Colonic mucosa (tissue), 4 donors: ENCODE measurements around the gene SECISBP2L. TPM values are rescaled to one million over a fixed set of nuclear protein-coding genes. Genes with fewer than 3 reads are reported as not detected.

Experiments
- DNase-seq: peaks from one replicate; pipeline ENCODE4 v3.0.0-alpha.2; 2020
- H3K27ac ChIP-seq: fragments of 200-600 bp; one replicate; pipeline ENCODE4 v1.8.0; 2021
- H3K27me3 ChIP-seq: fragments of 200-600 bp; one replicate; pipeline ENCODE4 v1.8.0; 2021
- H3K36me3 ChIP-seq: fragments of 200-600 bp; one replicate; pipeline ENCODE4 v1.8.0; 2021
- H3K4me1 ChIP-seq: fragments of 200-600 bp; one replicate; pipeline ENCODE4 v1.8.0; 2021; ENCODE audit warnings: mild to moderate bottlenecking
- H3K4me3 ChIP-seq: fragments of 200-600 bp; one replicate; pipeline ENCODE4 v1.8.0; 2021
- H3K9ac ChIP-seq, 2 donors: one replicate each; pipeline ENCODE4 v1.7.0; 2013; ENCODE audit warnings: control low read depth in 2 of 2, low read depth in 2 of 2, low read length in 2 of 2
- H3K9me3 ChIP-seq: fragments of 200-600 bp; one replicate; pipeline ENCODE4 v1.8.0; 2021
- intact Hi-C: fragments of 100-400 bp; cut with DNase I; formaldehyde crosslinking; loops from one replicate; pipeline ENCODE4 v1.14.1; 2022
- total RNA-seq, 2 donors: library from RNA; stranded (reverse); fragmentation: NEBNext Ultra II Directional in 1 of 2; extraction: Animal tissue kit (Norgen Biotek cat#: 25700) in 1 of 2; gene quantifications; one replicate each; pipeline ENCODE4 v1.2.1, GENCODE V29; 2021
- TF ChIP-seq, protein P1 (sequence below): fragments of 200-600 bp; IDR thresholded peaks from one replicate; pipeline ENCODE4 v1.8.0; 2022; ENCODE audit warnings: antibody characterized with exemption, mild to moderate bottlenecking
- donor health status: healthy.
- donor health status: DM: no; HTN: no; CAD: no.
- donor health status: DM: no; HTN: no; CAD: no.

SECISBP2L gene
- total RNA-seq, 2 donors from 2014 or later: 26.9 to 45.2 TPM

DNA sequence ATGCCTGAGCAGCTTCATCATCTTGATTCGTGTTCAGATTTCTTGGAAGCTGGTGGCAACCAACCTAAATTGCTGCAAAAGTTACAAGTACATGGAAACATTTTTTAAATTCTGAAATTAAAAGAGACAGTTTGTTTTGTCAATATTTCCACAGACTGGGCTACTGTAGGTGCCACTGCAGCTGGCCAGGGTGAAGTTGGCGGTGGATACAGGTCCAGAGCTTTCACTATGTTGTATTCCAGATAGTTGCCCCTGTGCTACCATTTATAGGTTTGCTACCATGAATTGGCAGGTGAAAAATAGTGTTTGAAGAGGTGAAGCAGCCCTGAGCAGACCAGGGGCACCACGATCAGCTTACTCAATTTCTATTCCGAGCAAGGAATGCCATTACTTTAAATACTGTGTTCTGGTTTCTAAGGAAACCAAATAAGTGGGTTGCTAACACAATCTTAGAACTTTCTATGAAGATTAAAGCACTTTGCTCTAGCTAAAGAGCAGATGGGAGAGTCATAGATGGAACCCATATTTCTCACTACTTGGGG is 61.4 kb downstream of the SECISBP2L start:
- H3K4me3 ChIP-seq: no peak overlapping the region
- no peaks in the 10 kb centered on the region for H3K4me1 ChIP-seq
- DNase-seq: no peak
- intact Hi-C loops: no loop called here
- no peaks in the 10 kb centered on the region for H3K9me3 ChIP-seq
- TF ChIP-seq, protein P1, sequence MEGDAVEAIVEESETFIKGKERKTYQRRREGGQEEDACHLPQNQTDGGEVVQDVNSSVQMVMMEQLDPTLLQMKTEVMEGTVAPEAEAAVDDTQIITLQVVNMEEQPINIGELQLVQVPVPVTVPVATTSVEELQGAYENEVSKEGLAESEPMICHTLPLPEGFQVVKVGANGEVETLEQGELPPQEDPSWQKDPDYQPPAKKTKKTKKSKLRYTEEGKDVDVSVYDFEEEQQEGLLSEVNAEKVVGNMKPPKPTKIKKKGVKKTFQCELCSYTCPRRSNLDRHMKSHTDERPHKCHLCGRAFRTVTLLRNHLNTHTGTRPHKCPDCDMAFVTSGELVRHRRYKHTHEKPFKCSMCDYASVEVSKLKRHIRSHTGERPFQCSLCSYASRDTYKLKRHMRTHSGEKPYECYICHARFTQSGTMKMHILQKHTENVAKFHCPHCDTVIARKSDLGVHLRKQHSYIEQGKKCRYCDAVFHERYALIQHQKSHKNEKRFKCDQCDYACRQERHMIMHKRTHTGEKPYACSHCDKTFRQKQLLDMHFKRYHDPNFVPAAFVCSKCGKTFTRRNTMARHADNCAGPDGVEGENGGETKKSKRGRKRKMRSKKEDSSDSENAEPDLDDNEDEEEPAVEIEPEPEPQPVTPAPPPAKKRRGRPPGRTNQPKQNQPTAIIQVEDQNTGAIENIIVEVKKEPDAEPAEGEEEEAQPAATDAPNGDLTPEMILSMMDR: no peak
- H3K9ac ChIP-seq: no peak overlapping the region
- H3K36me3 ChIP-seq: no peaks in the 10 kb centered on the region
- H3K27me3 ChIP-seq: no peaks in the 10 kb centered on the region
- no peak overlapping the region for H3K27ac ChIP-seq

DNA sequence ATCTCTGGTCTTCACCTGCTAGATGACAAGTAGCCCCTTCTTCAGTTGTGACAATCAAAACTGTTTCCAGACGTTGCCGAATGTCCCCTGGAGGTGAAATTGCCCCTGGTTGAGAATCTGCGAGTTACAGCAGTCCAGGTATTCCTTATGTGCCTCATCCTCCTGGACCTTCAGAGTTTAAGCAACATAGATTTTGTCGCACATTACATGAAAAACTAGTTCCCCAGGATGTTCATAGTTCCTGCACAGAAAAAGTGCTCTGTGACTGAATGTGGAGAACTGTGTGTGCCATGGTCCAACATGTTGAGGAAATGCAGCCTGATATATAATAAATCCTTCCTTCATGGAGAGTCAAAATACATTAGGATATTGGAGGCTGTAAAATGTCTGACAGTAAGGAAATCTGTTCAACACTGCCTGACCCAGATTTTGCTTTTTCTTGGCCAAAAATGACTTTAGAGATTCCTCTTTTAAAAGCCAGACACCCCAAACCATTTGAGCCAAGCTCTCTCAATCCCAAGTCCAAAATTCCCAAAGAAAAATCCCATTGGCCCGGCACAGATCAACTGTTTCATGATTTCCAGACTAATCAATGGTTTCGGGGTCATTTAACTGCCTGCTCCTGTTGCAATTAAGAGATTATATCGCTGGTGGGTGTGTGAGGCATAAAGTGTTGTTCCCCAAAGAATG is 62.1 kb downstream of the SECISBP2L start:
- Histone ChIP-seq H3K27me3 (no peaks in the 10 kb centered on the region), H3K9ac (no peak overlapping the region), H3K4me3 (no peak overlapping the region), H3K27ac (no peak overlapping the region), H3K9me3 (no peaks in the 10 kb centered on the region), H3K4me1 (no peaks in the 10 kb centered on the region), H3K36me3 (no peaks in the 10 kb centered on the region)
- no peak for DNase-seq
- intact Hi-C loops: no loop called here
- TF ChIP-seq, protein P1: no peak

DNA sequence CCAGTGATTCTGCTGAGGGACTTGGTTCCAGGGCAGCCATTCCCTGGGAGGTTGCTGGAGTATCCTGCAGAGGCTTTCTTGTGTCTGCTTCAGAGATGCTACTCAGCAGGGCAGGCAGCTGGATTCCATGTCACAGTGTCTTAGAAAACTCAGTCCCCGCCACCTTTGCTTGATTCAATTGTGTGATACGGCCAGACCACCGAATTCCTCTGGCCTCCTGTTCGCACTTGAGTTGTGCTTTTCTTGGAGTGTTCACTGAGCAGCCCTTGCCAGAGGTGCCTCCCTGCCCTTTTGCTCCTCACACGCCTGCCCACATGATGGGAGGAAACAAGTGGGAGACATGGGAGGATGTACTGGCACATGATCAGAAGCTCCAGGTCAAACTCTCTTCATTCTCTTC is 62.9 kb downstream of the SECISBP2L start:
- intact Hi-C loops: no loop called here
- no peak overlapping the region for H3K27ac ChIP-seq
- TF ChIP-seq, protein P1: no peak

DNA sequence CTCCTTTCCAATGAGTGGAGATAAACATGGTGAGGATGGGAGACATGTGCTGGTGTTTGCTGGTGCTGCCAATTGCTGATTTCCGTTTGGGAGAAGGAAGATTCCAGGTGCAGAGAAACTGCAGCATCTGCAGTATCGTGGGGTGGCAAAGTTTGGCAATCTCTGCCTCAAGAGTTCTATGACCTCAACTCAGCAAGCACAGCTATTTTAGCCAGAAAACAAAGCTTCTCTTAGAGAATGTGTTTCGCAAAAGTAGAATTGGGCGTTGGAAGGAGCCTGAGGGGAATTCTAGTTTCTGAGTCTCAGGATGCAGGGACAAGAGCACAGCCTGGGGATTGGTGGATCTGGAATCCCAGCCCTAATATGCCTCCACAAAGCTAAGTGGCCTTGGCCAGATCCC is 64.3 kb downstream of the SECISBP2L start:
- intact Hi-C loops: no loop called here
- DNase-seq: no peak
- H3K9me3 ChIP-seq: no peaks in the 10 kb centered on the region
- H3K9ac ChIP-seq: no peak overlapping the region
- no peak overlapping the region for H3K4me3 ChIP-seq
- no peaks in the 10 kb centered on the region for H3K36me3 ChIP-seq
- H3K27me3 ChIP-seq: no peaks in the 10 kb centered on the region
- H3K27ac ChIP-seq: no peak overlapping the region
- TF ChIP-seq, protein P1: no peak
- H3K4me1 ChIP-seq: no peaks in the 10 kb centered on the region

More for the DNA sequence above, 62.9 kb downstream of the SECISBP2L start:
- H3K36me3 ChIP-seq: no peaks in the 10 kb centered on the region
- no peaks in the 10 kb centered on the region for H3K9me3 ChIP-seq
- H3K9ac ChIP-seq: no peak overlapping the region
- no peak for DNase-seq
- no peak overlapping the region for H3K4me3 ChIP-seq
- H3K27me3 ChIP-seq: no peaks in the 10 kb centered on the region
- no peaks in the 10 kb centered on the region for H3K4me1 ChIP-seq

DNA sequence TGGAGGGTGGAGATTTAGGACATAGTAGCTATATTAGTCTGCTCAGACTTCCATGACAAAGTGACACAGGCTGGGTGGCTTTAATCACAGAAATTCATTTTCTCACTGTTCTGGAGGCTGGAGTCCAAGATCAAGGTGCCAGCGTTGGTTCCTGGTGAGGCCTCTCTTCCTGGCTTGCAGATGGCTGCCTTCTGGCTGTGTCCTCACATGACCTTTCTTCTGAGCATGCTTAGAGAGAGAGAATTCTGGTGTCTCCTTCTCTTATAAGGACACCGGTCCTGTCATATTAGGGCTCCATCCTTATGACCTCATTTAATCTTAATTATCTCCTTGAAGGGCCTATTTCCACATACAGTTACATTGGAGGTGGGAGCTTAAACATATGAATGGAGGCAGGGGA is 67.6 kb downstream of the SECISBP2L start:
- no peaks in the 10 kb centered on the region for H3K4me1 ChIP-seq
- DNase-seq: no peak
- TF ChIP-seq, protein P1: no peak

More for the DNA sequence above, 67.6 kb downstream of the SECISBP2L start:
- intact Hi-C loops: no loop called here
- no peak overlapping the region for H3K27ac ChIP-seq
- H3K4me3 ChIP-seq: no peak overlapping the region
- no peaks in the 10 kb centered on the region for H3K27me3 ChIP-seq
- no peak overlapping the region for H3K9ac ChIP-seq
- no peaks in the 10 kb centered on the region for H3K9me3 ChIP-seq
- H3K36me3 ChIP-seq: no peaks in the 10 kb centered on the region
